A673 (cell line): ENCODE data around the gene RTP3. TPM values are rescaled to one million over a fixed set of nuclear protein-coding genes. Genes with fewer than 3 reads are reported as not detected.

Source experiments
- BruUV-seq: library from RNA; stranded (reverse); fragments of 400-500 nt; replicated peaks from 2 replicates; lab custom pipeline; 2021; lab: Mats Ljungman, UMichigan
- CTCF ChIA-PET: fragments of 300-600 bp; sonication (Branson Sonifier 250); formaldehyde crosslinking; loops from one replicate; lab custom pipeline; 2022; ENCODE audit warnings: antibody characterized with exemption; lab: Charles Lee
- POLR2A ChIA-PET: fragments of 300-600 bp; sonication (Branson Sonifier 250); formaldehyde crosslinking; loops from one replicate; lab custom pipeline; 2022; ENCODE audit warnings: antibody characterized with exemption; ENCODE audit not compliant: low non-redundant PET; lab: Charles Lee
- DNase-seq: peaks from one replicate; pipeline ENCODE4 v3.0.0-alpha.2; 2015; ENCODE audit warnings: low spot score
- H3K27ac ChIP-seq: fragments of 200-600 bp; sonication (generic); 2 replicates; pipeline ENCODE4 v1.5.1; 2016; ENCODE audit warnings: mixed run types, low read depth, mild to moderate bottlenecking, mixed read lengths, antibody characterized with exemption, low read length; ENCODE audit not compliant: poor library complexity, severe bottlenecking
- H3K27me3 ChIP-seq: fragments of 200-600 bp; sonication (generic); replicated peaks from 2 replicates; pipeline ENCODE4 v1.6.1; 2017; ENCODE audit warnings: mixed run types, low read depth, mild to moderate bottlenecking, mixed read lengths, antibody characterized with exemption, low read length; ENCODE audit not compliant: insufficient read depth, poor library complexity
- H3K36me3 ChIP-seq: fragments of 200-600 bp; sonication (generic); 2 replicates; pipeline ENCODE4 v1.6.1; 2016; ENCODE audit warnings: mixed run types, mild to moderate bottlenecking, mixed read lengths, antibody characterized with exemption, low read length; ENCODE audit not compliant: insufficient read depth, poor library complexity, severe bottlenecking
- H3K4me1 ChIP-seq: fragments of 200-600 bp; sonication (generic); 2 replicates; pipeline ENCODE4 v1.6.1; 2017; ENCODE audit warnings: mixed run types, mild to moderate bottlenecking, mixed read lengths, antibody characterized with exemption, low read length; ENCODE audit not compliant: insufficient read depth, poor library complexity, severe bottlenecking
- H3K4me3 ChIP-seq: fragments of 200-600 bp; sonication (generic); 2 replicates; pipeline ENCODE4 v1.5.1; 2016; ENCODE audit warnings: low read depth, mixed run types, mild to moderate bottlenecking, mixed read lengths, low read length; ENCODE audit not compliant: poor library complexity, severe bottlenecking
- H3K9me3 ChIP-seq: fragments of 200-600 bp; sonication (generic); 2 replicates; pipeline ENCODE4 v1.6.1; 2016; ENCODE audit warnings: mixed run types, low read depth, mild to moderate bottlenecking, mixed read lengths, antibody characterized with exemption, low read length; ENCODE audit not compliant: poor library complexity, severe bottlenecking
- CTCF ChIP-seq: fragments of 300-800, 200-600 bp; sonication (generic); conservative IDR thresholded peaks from 2 replicates; pipeline ENCODE4 v1.5.1; 2017; ENCODE audit warnings: low read depth, mild to moderate bottlenecking, antibody characterized with exemption, low read length, moderate library complexity, mixed read lengths
- EZH2 ChIP-seq: fragments of 200-600 bp; sonication (generic); IDR thresholded peaks from 2 replicates; pipeline ENCODE4 v1.6.1; 2017; ENCODE audit warnings: borderline replicate concordance, low read depth, mild to moderate bottlenecking, mixed read lengths, antibody characterized with exemption, low read length; ENCODE audit not compliant: poor library complexity, severe bottlenecking
- intact Hi-C: fragments of 100-400 bp; cut with micrococcal nuclease; formaldehyde crosslinking; loops from one replicate; pipeline ENCODE4 v1.10.0; 2022; ENCODE audit not compliant: unreplicated experiment
- total RNA-seq: library from RNA; stranded (reverse); gene quantifications from 2 replicates; pipeline ENCODE4 v1.2.3, GENCODE V29; 2021

The RTP3 gene
- total RNA-seq, 1 experiment from 2014 or later, result not detected

DNA sequence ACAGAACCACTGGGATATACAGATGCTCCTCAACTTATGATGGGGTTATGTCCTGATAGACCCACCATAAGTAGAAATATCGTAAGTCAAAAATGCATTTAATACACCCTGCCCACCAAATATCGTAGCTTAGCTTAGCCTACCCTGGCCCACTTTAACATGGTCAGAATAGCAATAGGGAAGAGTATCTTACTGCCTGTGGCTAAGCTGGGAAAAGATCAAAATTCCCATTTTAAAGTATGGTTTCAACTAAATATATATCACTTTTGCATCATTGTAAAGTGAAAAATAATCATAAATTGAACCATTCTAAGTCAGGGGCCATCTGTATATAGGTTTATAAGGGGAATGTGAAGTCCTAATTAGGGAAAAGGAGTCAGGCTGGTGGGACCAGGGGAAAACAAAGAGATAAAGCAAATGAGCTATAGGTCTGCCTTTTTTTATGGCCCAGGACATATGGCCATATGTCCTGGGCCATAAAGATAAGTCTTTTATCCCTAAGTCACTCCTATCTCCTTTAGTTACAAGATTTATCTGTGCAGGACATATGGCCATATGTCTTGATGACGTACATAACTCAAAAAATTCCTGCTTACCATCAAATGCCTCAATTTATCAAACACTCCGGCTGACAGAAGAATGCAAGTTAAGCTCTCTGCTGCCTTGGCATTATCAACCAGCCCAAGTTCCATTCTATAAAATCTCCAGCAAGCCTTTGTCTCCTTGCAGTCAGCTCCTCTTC is 11.2 kb downstream of the RTP3 start:
- POLR2A ChIA-PET, result no interaction called here
- H3K9me3 ChIP-seq, result no peaks in the 10 kb centered on the region
- no peak for DNase-seq
- H3K27ac ChIP-seq, result no peak overlapping the region
- TF ChIP-seq CTCF, result no peak
- no peak for TF ChIP-seq EZH2
- H3K4me1 ChIP-seq, result no peaks in the 10 kb centered on the region
- H3K36me3 ChIP-seq, result no peaks in the 10 kb centered on the region
- BruUV-seq, result no TSS peak
- CTCF ChIA-PET, result interaction anchor here (1.4 kb wide), 1 partner anchor 21 kb away, joined by 5 read pairs; no protein-coding TSS in a partner anchor
- H3K4me3 ChIP-seq, result no peak overlapping the region
- intact Hi-C loops, result no loop called here
- no peaks in the 10 kb centered on the region for H3K27me3 ChIP-seq

DNA sequence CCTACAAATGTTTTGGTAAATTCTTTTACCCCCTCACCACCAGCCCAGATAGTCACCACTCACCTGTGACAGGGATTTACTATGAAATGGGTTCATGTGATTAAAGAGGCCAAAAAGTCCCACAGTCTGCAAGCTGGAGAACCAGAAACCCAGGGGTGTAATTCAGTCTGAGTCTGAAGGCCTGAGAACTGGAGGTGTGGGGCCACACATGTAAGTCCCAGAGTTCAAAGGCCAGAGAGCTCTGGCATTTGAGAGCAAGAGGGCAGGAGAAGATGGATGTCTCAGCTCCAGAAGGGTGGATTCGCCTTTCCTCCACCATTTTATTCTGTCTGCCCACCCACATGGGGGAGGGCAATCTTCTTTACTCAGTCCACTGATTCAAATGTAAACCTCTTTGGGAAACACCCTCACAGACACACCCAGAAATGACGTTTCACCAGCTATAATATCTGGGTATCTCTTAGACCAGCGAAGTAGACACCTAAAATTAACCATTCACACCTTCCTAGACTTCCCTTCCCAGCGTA is 11.9 kb downstream of the RTP3 start:
- H3K4me3 ChIP-seq, result no peak overlapping the region
- TF ChIP-seq EZH2 (no peak), CTCF (no peak)
- no peaks in the 10 kb centered on the region for H3K9me3 ChIP-seq
- no TSS peak for BruUV-seq
- H3K27me3 ChIP-seq, result no peaks in the 10 kb centered on the region
- H3K27ac ChIP-seq, result no peak overlapping the region
- DNase-seq, result no peak
- CTCF ChIA-PET, result interaction anchor here (1.4 kb wide), 1 partner anchor 21 kb away, joined by 5 read pairs; no protein-coding TSS in a partner anchor
- POLR2A ChIA-PET, result no interaction called here
- intact Hi-C loops, result no loop called here
- no peaks in the 10 kb centered on the region for H3K4me1 ChIP-seq
- H3K36me3 ChIP-seq, result no peaks in the 10 kb centered on the region

- TF ChIP-seq CTCF (no peak), EZH2 (no peak)
Observed at GRCh38 chr3:46512191-46512749, 14.5 kb downstream of the RTP3 start.

More at GRCh38 chr3:46512191-46512749, 14.5 kb downstream of the RTP3 start:
- no peak overlapping the region for H3K27ac ChIP-seq
- no peaks in the 10 kb centered on the region for H3K4me1 ChIP-seq
- ChIA-PET CTCF (no interaction called here), POLR2A (no interaction called here)
- DNase-seq, result no peak
- intact Hi-C loops, result no loop called here
- no TSS peak for BruUV-seq
- no peak overlapping the region for H3K4me3 ChIP-seq
- no peaks in the 10 kb centered on the region for H3K36me3 ChIP-seq
- no peaks in the 10 kb centered on the region for H3K9me3 ChIP-seq
- no peaks in the 10 kb centered on the region for H3K27me3 ChIP-seq
